Glutamatergic neuron (in vitro differentiated cells): ENCODE results near the gene SCGB1A1. TPM values are rescaled to one million over a fixed set of nuclear protein-coding genes. Genes with fewer than 3 reads are reported as not detected.
A peak's percentile ranks its signal among the peaks of the same experiment; 100 is the strongest.

Experiments
- DNase-seq: peaks from one replicate; pipeline ENCODE4 v3.0.0; 2022
- H3K27ac Mint-ChIP-seq: one replicate; pipeline ENCODE4 v1.8.0; 2020; ENCODE audit warnings: mild to moderate bottlenecking, mixed read lengths, inconsistent platforms; ENCODE audit not compliant: unreplicated experiment
- H3K27me3 Mint-ChIP-seq: one replicate; pipeline ENCODE4 v1.8.0; 2020; ENCODE audit warnings: mild to moderate bottlenecking, moderate library complexity, mixed read lengths, inconsistent platforms; ENCODE audit not compliant: unreplicated experiment
- H3K36me3 Mint-ChIP-seq: one replicate; pipeline ENCODE4 v1.8.0; 2020; ENCODE audit warnings: mild to moderate bottlenecking, mixed read lengths, inconsistent platforms; ENCODE audit not compliant: unreplicated experiment
- H3K4me1 Mint-ChIP-seq: one replicate; pipeline ENCODE4 v1.8.0; 2020; ENCODE audit warnings: mild to moderate bottlenecking, low read depth, mixed read lengths, inconsistent platforms; ENCODE audit not compliant: unreplicated experiment
- H3K4me3 Mint-ChIP-seq: one replicate; pipeline ENCODE4 v1.8.0; 2020; ENCODE audit warnings: mild to moderate bottlenecking, mixed read lengths, inconsistent platforms; ENCODE audit not compliant: unreplicated experiment
- H3K9me3 Mint-ChIP-seq: one replicate; pipeline ENCODE4 v1.8.0; 2020; ENCODE audit warnings: mild to moderate bottlenecking, moderate library complexity, mixed read lengths, inconsistent platforms; ENCODE audit not compliant: unreplicated experiment
- total RNA-seq: library from RNA; stranded (reverse); fragmentation: NEBNext Ultra II Directional; extraction: Animal tissue kit (Norgen Biotek cat#: 25700); gene quantifications from one replicate; pipeline ENCODE4 v1.2.1, GENCODE V29; 2021; ENCODE audit not compliant: unreplicated experiment
- TF ChIP-seq, protein P1 (sequence below): fragments of 200-600 bp; sonication (generic); IDR thresholded peaks from one replicate; pipeline ENCODE4 v1.5.0; 2021; ENCODE audit not compliant: partially characterized antibody, unreplicated experiment

The SCGB1A1 gene
- total RNA-seq, 1 donor from 2014 or later: not detected

- no peaks in the 10 kb centered on the region for H3K36me3 Mint-ChIP-seq
- peaks cover 34% of the 10 kb centered on the region for H3K4me1 Mint-ChIP-seq
- DNase-seq: no peak
- peak overlapping the region; percentile 12 for H3K27ac Mint-ChIP-seq
- H3K27me3 Mint-ChIP-seq: peaks cover 7% of the 10 kb centered on the region
- H3K4me3 Mint-ChIP-seq: no peak overlapping the region
- TF ChIP-seq, protein P1, sequence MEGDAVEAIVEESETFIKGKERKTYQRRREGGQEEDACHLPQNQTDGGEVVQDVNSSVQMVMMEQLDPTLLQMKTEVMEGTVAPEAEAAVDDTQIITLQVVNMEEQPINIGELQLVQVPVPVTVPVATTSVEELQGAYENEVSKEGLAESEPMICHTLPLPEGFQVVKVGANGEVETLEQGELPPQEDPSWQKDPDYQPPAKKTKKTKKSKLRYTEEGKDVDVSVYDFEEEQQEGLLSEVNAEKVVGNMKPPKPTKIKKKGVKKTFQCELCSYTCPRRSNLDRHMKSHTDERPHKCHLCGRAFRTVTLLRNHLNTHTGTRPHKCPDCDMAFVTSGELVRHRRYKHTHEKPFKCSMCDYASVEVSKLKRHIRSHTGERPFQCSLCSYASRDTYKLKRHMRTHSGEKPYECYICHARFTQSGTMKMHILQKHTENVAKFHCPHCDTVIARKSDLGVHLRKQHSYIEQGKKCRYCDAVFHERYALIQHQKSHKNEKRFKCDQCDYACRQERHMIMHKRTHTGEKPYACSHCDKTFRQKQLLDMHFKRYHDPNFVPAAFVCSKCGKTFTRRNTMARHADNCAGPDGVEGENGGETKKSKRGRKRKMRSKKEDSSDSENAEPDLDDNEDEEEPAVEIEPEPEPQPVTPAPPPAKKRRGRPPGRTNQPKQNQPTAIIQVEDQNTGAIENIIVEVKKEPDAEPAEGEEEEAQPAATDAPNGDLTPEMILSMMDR: no peak
- peaks cover 6% of the 10 kb centered on the region for H3K9me3 Mint-ChIP-seq
Measured at GRCh38 chr11:62400760-62401159, 18.1 kb upstream of the SCGB1A1 start.

DNA sequence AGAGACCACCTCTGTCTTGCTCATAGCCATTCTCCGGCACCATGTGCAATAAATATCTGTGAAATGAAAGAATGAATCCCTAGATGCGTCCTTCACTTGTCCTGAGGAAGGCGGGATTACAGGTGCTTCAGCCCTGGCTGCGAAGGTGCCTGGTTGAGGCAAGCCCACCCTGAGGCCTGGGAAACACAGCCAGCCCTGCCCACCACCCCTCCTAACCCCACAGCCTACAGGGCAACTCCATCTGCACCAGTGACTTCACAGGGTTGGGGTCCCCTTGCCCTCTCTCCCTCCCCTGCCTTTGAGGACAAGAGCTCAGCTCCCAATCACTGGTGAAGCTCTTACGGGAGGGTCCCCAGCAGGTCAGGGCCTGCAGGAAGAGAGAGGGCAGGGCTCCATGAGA, 17.5 kb upstream of the SCGB1A1 start:
- H3K4me1 Mint-ChIP-seq: peaks cover 34% of the 10 kb centered on the region
- no peak overlapping the region for H3K4me3 Mint-ChIP-seq
- no peaks in the 10 kb centered on the region for H3K36me3 Mint-ChIP-seq
- DNase-seq: no peak
- no peak overlapping the region for H3K27ac Mint-ChIP-seq
- H3K9me3 Mint-ChIP-seq: peaks cover 6% of the 10 kb centered on the region
- TF ChIP-seq, protein P1: no peak
- H3K27me3 Mint-ChIP-seq: peaks cover 5% of the 10 kb centered on the region

DNA sequence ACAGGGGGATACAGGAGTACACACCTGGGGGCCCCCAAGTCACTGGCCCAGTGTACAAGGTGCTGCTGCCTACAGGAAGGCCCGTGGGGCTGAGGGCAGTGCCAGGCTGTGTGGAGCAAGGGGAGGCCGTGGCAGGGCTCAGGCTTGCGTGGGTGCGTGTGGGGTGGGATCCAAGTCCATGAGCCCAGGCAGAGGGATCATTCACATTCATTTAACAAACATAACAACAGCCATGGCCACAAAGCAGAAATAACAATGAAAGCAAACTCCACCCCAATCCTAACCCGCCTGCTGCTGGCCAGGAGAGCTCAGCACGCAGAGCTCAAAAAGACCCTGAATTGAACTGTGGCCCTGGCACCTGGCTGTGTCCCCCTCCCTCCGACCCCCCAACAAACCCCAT, 17.0 kb upstream of the SCGB1A1 start:
- Mint-ChIP-seq H3K27ac (no peak overlapping the region), H3K4me1 (peaks cover 31% of the 10 kb centered on the region), H3K27me3 (peaks cover 5% of the 10 kb centered on the region), H3K9me3 (peaks cover 6% of the 10 kb centered on the region), H3K36me3 (no peaks in the 10 kb centered on the region), H3K4me3 (no peak overlapping the region)
- TF ChIP-seq, protein P1: no peak
- no peak for DNase-seq

- TF ChIP-seq, protein P1: no peak
- Mint-ChIP-seq H3K36me3 (no peaks in the 10 kb centered on the region), H3K4me1 (peaks cover 31% of the 10 kb centered on the region), H3K27ac (peak overlapping the region; percentile 72), H3K4me3 (peak overlapping the region; percentile 12), H3K27me3 (peaks cover 5% of the 10 kb centered on the region), H3K9me3 (peaks cover 6% of the 10 kb centered on the region)
- no peak for DNase-seq
Measured at GRCh38 chr11:62402226-62402959, 16.4 kb upstream of the SCGB1A1 start.

DNA sequence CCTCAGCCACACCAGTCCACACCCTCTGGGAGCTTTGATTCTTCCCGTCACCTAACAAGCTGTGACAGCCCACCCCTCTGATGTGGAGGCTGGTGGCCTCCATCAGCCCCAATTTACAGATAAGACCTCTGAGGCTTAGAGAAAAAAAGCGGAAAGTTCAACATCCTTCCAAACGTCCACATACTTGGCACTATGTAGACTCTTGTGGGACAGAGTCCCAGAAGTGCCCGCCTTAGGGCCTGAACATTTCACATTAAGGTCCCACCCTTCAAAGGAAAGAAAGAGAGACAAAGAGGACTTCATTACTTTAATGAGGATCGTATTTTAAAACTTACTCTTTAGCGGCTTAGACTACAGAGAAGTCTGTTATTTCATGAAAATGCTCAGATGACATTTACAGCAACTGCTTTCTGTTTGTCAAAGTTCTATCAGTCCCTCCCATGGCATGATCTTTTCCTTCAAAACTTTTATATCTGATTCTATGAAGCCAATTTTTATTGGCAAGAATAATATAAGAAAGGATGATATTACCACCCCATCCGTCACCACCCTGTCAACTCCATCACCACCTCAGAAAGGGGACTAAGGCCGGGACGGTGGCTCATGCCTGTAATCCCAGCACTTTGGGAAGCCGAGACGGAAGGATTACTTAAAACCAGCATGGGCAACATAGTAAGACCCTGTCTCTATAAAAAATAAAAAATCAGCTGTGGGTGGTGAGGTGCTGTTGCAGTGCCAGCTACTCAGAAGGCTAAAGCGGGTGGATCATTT, 15.7 kb upstream of the SCGB1A1 start:
- H3K4me1 Mint-ChIP-seq: peaks cover 26% of the 10 kb centered on the region
- TF ChIP-seq, protein P1: no peak
- peaks cover 5% of the 10 kb centered on the region for H3K27me3 Mint-ChIP-seq
- no peak overlapping the region for H3K27ac Mint-ChIP-seq
- H3K9me3 Mint-ChIP-seq: peaks cover 6% of the 10 kb centered on the region
- H3K36me3 Mint-ChIP-seq: no peaks in the 10 kb centered on the region
- H3K4me3 Mint-ChIP-seq: peak overlapping the region; percentile 49
- DNase-seq: no peak
